ENCODE measurements around the gene LRRC8A. TPM values are rescaled to one million over a fixed set of nuclear protein-coding genes. Genes with fewer than 3 reads are reported as not detected.

LRRC8A gene
- total and polyA plus RNA-seq, 2 of the 13 experiments (the other 11 are each of a cell fraction or from before 2014, with no cell fraction given) = 16.1 to 40.6 TPM

GRCh38 chr9:128845186-128845931, 36.6 kb upstream of the LRRC8A start (continued):
- TF ChIP-seq AHDC1 (CRISPR knock-in tag; IDR thresholded peaks at IDR 0.05; ENCODE audit: borderline replicate concordance) (no peak), IRF9 (CRISPR knock-in tag; IDR thresholded peaks at IDR 0.05; ENCODE audit: borderline replicate concordance) (0 out of 2 replicates have a peak, but pooled peaks have one; percentile 13), ZNF234 (CRISPR knock-in tag; conservative IDR thresholded peaks at IDR 0.05) (no peak), ZNF367 (CRISPR knock-in tag; IDR thresholded peaks at IDR 0.05; ENCODE audit: borderline replicate concordance) (no peak)

GRCh38 chr9:128846680-128847030, 35.3 kb upstream of the LRRC8A start:
- Histone ChIP-seq H3K27me3 (ENCODE audit: control insufficient read depth in 1 of 2, insufficient read depth in 2 of 2, low read length in 2 of 2) (no peaks in the 10 kb centered on the region), H3K36me3 (replicated peaks in 1 of 2; ENCODE audit: control insufficient read depth in 1 of 2, insufficient read depth in 2 of 2, low read length in 2 of 2) (peaks cover 0 to 13% of the 10 kb centered on the region in 2 experiments), H3K4me3 (replicated peaks in 1 of 3; ENCODE audit: insufficient read depth in 1 of 3, low read depth in 2 of 3, low read length in 3 of 3) (no peak overlapping the region), H3K4me2 (ENCODE audit: low read depth, low read length) (no peak overlapping the region), H3K9ac (ENCODE audit: insufficient read depth, low read depth, low read length) (no peak overlapping the region), H3K9me3 (ENCODE audit: low read length) (peaks cover 5% of the 10 kb centered on the region), H3K4me1 (ENCODE audit: insufficient read depth, low read length) (peaks cover 57% of the 10 kb centered on the region), H3K27ac (ENCODE audit: extremely low read length, insufficient read depth, low read length) (peak overlapping the region; percentile 33), H4K20me1 (ENCODE audit: insufficient read depth, low read length) (peaks cover 10% of the 10 kb centered on the region; the same call in 1 of the 2 replicates), H2AFZ (ENCODE audit: low read length) (no peak overlapping the region), H3K79me2 (ENCODE audit: insufficient read depth, low read length) (peaks cover 19% of the 10 kb centered on the region)
- ATAC-seq (no peak), FAIRE-seq (no peak), DNase-seq (ENCODE audit: low spot score) (no peak)
- TF ChIP-seq FOXA3 (CRISPR knock-in tag; IDR thresholded peaks at IDR 0.05) (no peak), CHCHD3 (CRISPR knock-in tag; IDR thresholded peaks at IDR 0.05) (no peak), ZKSCAN5 (CRISPR knock-in tag; IDR thresholded peaks at IDR 0.05) (no peak), ZBTB21 (CRISPR knock-in tag; IDR thresholded peaks at IDR 0.05) (no peak), ERF (CRISPR knock-in tag; IDR thresholded peaks at IDR 0.05) (no peak)
- POLR2A ChIA-PET = interaction anchor here (1.1 to 2.5 kb wide), 2 partner anchors 17 to 29 kb away, joined by 4 to 12 read pairs; partner anchors contain the start of gene SPOUT1
- no TSS peak for BruUV-seq (replicated peaks)
- WGBS (ENCODE audit: low lambda C conversion rate) = 100% methylated on average over 3 of the region's 3 CpGs
- CTCF ChIA-PET (ENCODE audit: low intra/inter-chr PET ratio, low total read pairs) = no interaction called here
- in situ Hi-C loops (cut with HindIII; ENCODE audit: extremely low pct_ligation_motif_present, low pct_unique_long_range_greater_than_20kb) (no loop called here), intact Hi-C loops (cut with micrococcal nuclease; ENCODE audit: unreplicated experiment) (no loop called here)
